GM23338 (cell line): Measurements from ENCODE around the gene UBAP1L. TPM values are rescaled to one million over a fixed set of nuclear protein-coding genes. Genes with fewer than 3 reads are reported as not detected.

ENCODE experiments used
- ATAC-seq: fragments of 200-7000 bp; cut with Tn5 transposase; 3 replicates; pipeline ENCODE4 v1.9.1; 2020
- DNase-seq: peaks from one replicate; pipeline ENCODE4 v3.0.0-alpha.2; 2015; ENCODE audit warnings: low spot score
- H2AFZ ChIP-seq: fragments of 200-600 bp; sonication (generic); 2 replicates; pipeline ENCODE4 v1.8.0; 2016; ENCODE audit warnings: antibody characterized with exemption, mild to moderate bottlenecking, moderate library complexity
- H3F3A ChIP-seq: fragments of 200-600 bp; sonication (generic); replicated peaks from 2 replicates; pipeline ENCODE4 v1.8.0; 2017; ENCODE audit warnings: antibody characterized with exemption, mixed run types, low read depth
- H3K27ac ChIP-seq: fragments of 200-600 bp; sonication (generic); 2 replicates; pipeline ENCODE4 v1.6.1; 2016; ENCODE audit warnings: low read depth
- H3K27me3 ChIP-seq: fragments of 200-600 bp; sonication (generic); 2 replicates; pipeline ENCODE4 v1.8.0; 2016; ENCODE audit warnings: mild to moderate bottlenecking, mixed run types, moderate library complexity; ENCODE audit not compliant: insufficient read depth
- H3K36me3 ChIP-seq: fragments of 200-600 bp; sonication (generic); 2 replicates; pipeline ENCODE4 v1.8.0; 2016; ENCODE audit warnings: mild to moderate bottlenecking; ENCODE audit not compliant: insufficient read depth
- H3K4me1 ChIP-seq: fragments of 200-600 bp; sonication (generic); 2 replicates; pipeline ENCODE4 v1.8.0; 2016; ENCODE audit warnings: mild to moderate bottlenecking, moderate library complexity; ENCODE audit not compliant: insufficient read depth
- H3K4me2 ChIP-seq: fragments of 200-600 bp; sonication (generic); 2 replicates; pipeline ENCODE4 v1.7.1; 2017; ENCODE audit warnings: mixed run types
- H3K4me3 ChIP-seq: fragments of 200-600 bp; sonication (generic); 2 replicates; pipeline ENCODE4 v1.6.1; 2016; ENCODE audit warnings: mixed run types
- H3K79me2 ChIP-seq: fragments of 200-600 bp; sonication (generic); replicated peaks from 2 replicates; pipeline ENCODE4 v1.8.0; 2017; ENCODE audit warnings: mild to moderate bottlenecking; ENCODE audit not compliant: insufficient read depth
- H3K9me2 ChIP-seq: fragments of 200-600 bp; sonication (generic); 2 replicates; pipeline ENCODE4 v1.8.0; 2017; ENCODE audit not compliant: insufficient read depth
- H4K20me1 ChIP-seq: fragments of 200-600 bp; sonication (generic); replicated peaks from 2 replicates; pipeline ENCODE4 v1.8.0; 2017; ENCODE audit warnings: mild to moderate bottlenecking; ENCODE audit not compliant: insufficient read depth
- H3K27ac Mint-ChIP-seq: 2 replicates; pipeline ENCODE4 v1.8.0; 2020; ENCODE audit warnings: inconsistent platforms, mild to moderate bottlenecking, moderate library complexity, mixed read lengths
- H3K27me3 Mint-ChIP-seq: 3 replicates; pipeline ENCODE4 v1.8.0; 2022; ENCODE audit warnings: low read depth, mild to moderate bottlenecking, moderate library complexity, mixed read lengths, inconsistent platforms; ENCODE audit not compliant: insufficient read depth, poor library complexity
- H3K36me3 Mint-ChIP-seq: 3 replicates; pipeline ENCODE4 v1.8.0; 2021; ENCODE audit warnings: low read depth, mild to moderate bottlenecking, inconsistent platforms, moderate library complexity, mixed read lengths
- H3K4me1 Mint-ChIP-seq: 3 replicates; pipeline ENCODE4 v1.8.0; 2020; ENCODE audit warnings: mild to moderate bottlenecking, inconsistent platforms, mixed read lengths
- H3K4me3 Mint-ChIP-seq: 3 replicates; pipeline ENCODE4 v1.8.0; 2021; ENCODE audit warnings: moderate library complexity, mild to moderate bottlenecking, inconsistent platforms, mixed read lengths
- H3K9me3 Mint-ChIP-seq: 3 replicates; pipeline ENCODE4 v1.8.0; 2020; ENCODE audit warnings: moderate library complexity, mild to moderate bottlenecking, inconsistent platforms, mixed read lengths
- EZH2 ChIP-seq: fragments of 200-600 bp; sonication (generic); IDR thresholded peaks from one replicate; pipeline ENCODE4 v1.8.0; 2017; ENCODE audit warnings: antibody characterized with exemption, mild to moderate bottlenecking, low read depth; ENCODE audit not compliant: unreplicated experiment
- JUNB ChIP-seq: IDR thresholded peaks from one replicate; pipeline ENCODE4 v1.6.1; 2016; ENCODE audit warnings: antibody characterized with exemption; ENCODE audit not compliant: unreplicated experiment
- ZNF114 ChIP-seq: fragments of 250-450 bp; sonication (Bioruptor Pico); IDR thresholded peaks from 2 replicates; pipeline ENCODE4 v1.5.0; 2020; ENCODE audit warnings: mild to moderate bottlenecking, moderate library complexity
- polyA plus RNA-seq: library from polyadenylated mRNA; unstranded; fragments of >200 nt; fragmentation: Nextera tagmentation; extraction: Ambion mirVana; gene quantifications from 2 replicates; pipeline ENCODE4 v1.2.1, GENCODE V29; 2016
- total RNA-seq: library from RNA; depleted of rRNA; stranded (reverse); fragments of >200 nt; shearing (Covaris generic); gene quantifications from 2 replicates; pipeline ENCODE4 v1.2.3, GENCODE V29; 2014
- TF ChIP-seq, protein P1 (sequence below): IDR thresholded peaks from 2 replicates; pipeline ENCODE4 v1.6.1; 2016; ENCODE audit warnings: antibody characterized with exemption
- TF ChIP-seq, protein P2 (sequence below): IDR thresholded peaks from one replicate; pipeline ENCODE4 v1.6.1; 2018; ENCODE audit warnings: antibody characterized with exemption; ENCODE audit not compliant: unreplicated experiment
- TF ChIP-seq, protein P3 (sequence below), 2 experiments: fragments of 200-600 bp in 1 of 2; sonication (generic) in 1 of 2; conservative IDR thresholded peaks; 2 replicates each; pipeline versions ENCODE4 v1.5.1 to v1.6.1; 2016 to 2017; ENCODE audit warnings: antibody characterized with exemption in 2 of 2, low read depth in 2 of 2, mild to moderate bottlenecking in 2 of 2, moderate library complexity in 1 of 2

Gene UBAP1L
- total and polyA plus RNA-seq, 2 experiments from 2014 or later: 0.53 to 1.5 TPM

DNA sequence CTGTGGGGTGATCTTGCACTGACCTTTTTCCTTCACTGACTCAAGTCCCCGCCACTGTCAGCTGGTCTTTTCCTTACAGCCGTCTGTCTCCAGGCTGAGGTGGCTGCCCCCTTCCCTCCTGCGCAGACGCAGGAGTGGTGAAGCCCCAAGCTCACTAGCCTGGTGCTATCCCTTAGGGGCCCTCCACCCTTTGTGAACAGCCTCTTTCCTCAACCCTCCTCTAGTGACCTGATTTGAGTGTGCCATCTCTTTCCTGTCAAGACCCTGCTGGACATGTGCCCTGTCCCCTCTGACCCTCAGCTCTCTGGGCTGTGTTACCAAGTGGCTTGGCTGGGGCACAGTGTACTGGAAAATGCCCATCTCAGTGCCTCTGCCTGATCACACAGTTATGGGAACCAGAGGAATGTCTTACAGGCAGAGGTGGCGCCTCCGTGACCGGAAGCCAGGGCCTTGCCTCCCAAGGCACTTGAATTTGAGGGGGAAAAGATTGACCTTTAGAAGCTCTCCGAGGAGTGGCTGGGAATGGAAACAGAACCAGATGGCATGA, 29.7 kb downstream of the UBAP1L start (continued):
- TF ChIP-seq, protein P1, sequence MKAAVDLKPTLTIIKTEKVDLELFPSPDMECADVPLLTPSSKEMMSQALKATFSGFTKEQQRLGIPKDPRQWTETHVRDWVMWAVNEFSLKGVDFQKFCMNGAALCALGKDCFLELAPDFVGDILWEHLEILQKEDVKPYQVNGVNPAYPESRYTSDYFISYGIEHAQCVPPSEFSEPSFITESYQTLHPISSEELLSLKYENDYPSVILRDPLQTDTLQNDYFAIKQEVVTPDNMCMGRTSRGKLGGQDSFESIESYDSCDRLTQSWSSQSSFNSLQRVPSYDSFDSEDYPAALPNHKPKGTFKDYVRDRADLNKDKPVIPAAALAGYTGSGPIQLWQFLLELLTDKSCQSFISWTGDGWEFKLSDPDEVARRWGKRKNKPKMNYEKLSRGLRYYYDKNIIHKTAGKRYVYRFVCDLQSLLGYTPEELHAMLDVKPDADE: no peak
- TF ChIP-seq, protein P2, sequence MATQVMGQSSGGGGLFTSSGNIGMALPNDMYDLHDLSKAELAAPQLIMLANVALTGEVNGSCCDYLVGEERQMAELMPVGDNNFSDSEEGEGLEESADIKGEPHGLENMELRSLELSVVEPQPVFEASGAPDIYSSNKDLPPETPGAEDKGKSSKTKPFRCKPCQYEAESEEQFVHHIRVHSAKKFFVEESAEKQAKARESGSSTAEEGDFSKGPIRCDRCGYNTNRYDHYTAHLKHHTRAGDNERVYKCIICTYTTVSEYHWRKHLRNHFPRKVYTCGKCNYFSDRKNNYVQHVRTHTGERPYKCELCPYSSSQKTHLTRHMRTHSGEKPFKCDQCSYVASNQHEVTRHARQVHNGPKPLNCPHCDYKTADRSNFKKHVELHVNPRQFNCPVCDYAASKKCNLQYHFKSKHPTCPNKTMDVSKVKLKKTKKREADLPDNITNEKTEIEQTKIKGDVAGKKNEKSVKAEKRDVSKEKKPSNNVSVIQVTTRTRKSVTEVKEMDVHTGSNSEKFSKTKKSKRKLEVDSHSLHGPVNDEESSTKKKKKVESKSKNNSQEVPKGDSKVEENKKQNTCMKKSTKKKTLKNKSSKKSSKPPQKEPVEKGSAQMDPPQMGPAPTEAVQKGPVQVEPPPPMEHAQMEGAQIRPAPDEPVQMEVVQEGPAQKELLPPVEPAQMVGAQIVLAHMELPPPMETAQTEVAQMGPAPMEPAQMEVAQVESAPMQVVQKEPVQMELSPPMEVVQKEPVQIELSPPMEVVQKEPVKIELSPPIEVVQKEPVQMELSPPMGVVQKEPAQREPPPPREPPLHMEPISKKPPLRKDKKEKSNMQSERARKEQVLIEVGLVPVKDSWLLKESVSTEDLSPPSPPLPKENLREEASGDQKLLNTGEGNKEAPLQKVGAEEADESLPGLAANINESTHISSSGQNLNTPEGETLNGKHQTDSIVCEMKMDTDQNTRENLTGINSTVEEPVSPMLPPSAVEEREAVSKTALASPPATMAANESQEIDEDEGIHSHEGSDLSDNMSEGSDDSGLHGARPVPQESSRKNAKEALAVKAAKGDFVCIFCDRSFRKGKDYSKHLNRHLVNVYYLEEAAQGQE: no peak
- TF ChIP-seq, protein P3, sequence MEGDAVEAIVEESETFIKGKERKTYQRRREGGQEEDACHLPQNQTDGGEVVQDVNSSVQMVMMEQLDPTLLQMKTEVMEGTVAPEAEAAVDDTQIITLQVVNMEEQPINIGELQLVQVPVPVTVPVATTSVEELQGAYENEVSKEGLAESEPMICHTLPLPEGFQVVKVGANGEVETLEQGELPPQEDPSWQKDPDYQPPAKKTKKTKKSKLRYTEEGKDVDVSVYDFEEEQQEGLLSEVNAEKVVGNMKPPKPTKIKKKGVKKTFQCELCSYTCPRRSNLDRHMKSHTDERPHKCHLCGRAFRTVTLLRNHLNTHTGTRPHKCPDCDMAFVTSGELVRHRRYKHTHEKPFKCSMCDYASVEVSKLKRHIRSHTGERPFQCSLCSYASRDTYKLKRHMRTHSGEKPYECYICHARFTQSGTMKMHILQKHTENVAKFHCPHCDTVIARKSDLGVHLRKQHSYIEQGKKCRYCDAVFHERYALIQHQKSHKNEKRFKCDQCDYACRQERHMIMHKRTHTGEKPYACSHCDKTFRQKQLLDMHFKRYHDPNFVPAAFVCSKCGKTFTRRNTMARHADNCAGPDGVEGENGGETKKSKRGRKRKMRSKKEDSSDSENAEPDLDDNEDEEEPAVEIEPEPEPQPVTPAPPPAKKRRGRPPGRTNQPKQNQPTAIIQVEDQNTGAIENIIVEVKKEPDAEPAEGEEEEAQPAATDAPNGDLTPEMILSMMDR (conservative IDR thresholded peaks at IDR 0.05; ENCODE audit: low read depth in 2 of 2): no peak

DNA sequence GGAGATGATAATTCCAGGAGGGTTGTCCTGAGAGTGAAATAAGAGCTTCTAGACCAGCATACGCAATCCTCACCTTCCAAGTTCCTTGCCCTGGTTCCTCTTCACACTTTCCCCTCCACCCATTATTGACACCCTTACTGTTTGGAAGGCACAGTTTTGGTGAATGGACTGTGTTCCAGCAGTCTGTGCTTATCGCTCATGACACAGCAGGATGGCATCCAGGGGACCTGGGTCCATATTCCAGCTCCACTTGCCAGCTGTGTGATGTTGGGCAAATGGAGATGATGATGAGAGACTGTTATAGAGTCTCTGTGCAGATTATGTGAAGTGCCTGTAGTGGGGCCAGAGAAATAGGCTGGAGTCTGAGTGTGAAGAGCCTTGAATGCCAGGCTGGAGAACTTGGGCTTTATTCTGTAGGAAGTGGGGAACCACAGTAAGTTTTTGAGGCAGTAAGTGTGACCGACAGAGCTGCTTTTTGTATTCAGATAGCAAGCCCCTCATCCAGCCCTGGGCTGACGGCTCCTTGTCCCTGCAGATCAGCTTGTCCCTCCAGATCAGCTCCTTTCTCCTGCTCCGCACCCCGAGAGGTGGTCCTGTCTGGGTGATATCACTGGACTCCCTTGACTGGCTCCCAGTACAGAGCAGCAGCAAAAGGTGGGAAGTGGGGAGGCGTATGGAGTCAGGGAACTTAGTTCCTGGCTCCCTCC, 30.3 kb downstream of the UBAP1L start:
- Histone ChIP-seq H3K9me2 (no peaks in the 10 kb centered on the region), H2AFZ (peak overlapping the region; percentile 84), H4K20me1 (no peaks in the 10 kb centered on the region), H3K4me2 (peak overlapping the region; percentile 75; the same call in 1 of the 2 replicates), H3K36me3 (no peaks in the 10 kb centered on the region), H3K4me3 (no peak overlapping the region), H3K4me1 (peaks cover 41% of the 10 kb centered on the region), H3F3A (peaks cover 21% of the 10 kb centered on the region), H3K79me2 (no peaks in the 10 kb centered on the region), H3K27me3 (no peaks in the 10 kb centered on the region), H3K27ac (no peak overlapping the region; the same call in 1 of the 2 replicates)
- Mint-ChIP-seq H3K36me3 (no peaks in the 10 kb centered on the region), H3K9me3 (no peaks in the 10 kb centered on the region), H3K4me1 (peaks cover 68% of the 10 kb centered on the region), H3K4me3 (no peak overlapping the region), H3K27ac (no peak overlapping the region), H3K27me3 (peaks cover 17% of the 10 kb centered on the region)
- no peak for ATAC-seq
- DNase-seq: no peak
- no peak for TF ChIP-seq EZH2
- no peak for TF ChIP-seq ZNF114 (CRISPR knock-in tag)
- TF ChIP-seq, protein P1: no peak
- TF ChIP-seq JUNB: no peak
